ENCODE measurements around the gene SELENOO.

DNA sequence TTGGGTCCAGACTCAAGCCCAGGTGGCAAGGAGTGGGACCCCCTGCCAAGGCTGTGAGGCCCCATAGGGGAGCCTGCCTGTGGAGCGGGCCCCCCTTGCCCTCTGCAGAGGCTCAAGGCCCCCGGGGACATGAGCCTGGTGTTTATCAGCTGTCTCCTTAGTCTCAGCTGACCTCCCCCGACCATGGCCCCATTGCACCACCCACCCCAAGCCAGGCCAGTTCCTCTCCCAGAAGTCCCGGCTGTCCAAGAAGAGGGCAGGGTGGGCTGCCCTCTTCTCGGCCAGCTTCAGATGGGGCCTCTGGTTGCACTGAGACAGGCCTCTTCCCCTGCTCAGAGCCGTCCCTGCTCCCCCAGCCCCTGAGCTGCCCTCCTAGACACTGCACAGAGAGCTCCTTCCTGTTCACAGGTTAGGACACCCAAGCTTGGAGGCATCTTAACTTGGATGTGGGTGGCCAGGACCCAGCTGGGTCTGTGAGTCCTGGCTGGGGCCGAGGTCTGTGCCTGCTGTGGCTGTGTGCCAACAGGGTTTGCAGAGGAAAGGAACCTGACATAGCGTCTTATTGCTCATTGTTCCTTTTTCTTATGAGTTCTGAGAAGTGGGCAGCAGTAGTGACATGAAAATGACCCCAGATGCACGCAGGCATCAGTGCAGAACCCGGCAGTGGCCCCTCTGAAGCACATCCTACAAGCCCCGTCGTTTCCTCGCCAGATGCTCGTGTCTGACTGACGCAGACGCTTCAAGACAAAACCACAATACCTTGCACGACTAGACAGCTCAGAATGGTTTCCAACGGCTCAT, 9.7 kb upstream of the SELENOO start:
- TF ChIP-seq, protein P1, sequence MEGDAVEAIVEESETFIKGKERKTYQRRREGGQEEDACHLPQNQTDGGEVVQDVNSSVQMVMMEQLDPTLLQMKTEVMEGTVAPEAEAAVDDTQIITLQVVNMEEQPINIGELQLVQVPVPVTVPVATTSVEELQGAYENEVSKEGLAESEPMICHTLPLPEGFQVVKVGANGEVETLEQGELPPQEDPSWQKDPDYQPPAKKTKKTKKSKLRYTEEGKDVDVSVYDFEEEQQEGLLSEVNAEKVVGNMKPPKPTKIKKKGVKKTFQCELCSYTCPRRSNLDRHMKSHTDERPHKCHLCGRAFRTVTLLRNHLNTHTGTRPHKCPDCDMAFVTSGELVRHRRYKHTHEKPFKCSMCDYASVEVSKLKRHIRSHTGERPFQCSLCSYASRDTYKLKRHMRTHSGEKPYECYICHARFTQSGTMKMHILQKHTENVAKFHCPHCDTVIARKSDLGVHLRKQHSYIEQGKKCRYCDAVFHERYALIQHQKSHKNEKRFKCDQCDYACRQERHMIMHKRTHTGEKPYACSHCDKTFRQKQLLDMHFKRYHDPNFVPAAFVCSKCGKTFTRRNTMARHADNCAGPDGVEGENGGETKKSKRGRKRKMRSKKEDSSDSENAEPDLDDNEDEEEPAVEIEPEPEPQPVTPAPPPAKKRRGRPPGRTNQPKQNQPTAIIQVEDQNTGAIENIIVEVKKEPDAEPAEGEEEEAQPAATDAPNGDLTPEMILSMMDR (IDR thresholded peaks at IDR 0.05): no peak
- TF ChIP-seq POLR2A (IDR thresholded peaks at IDR 0.05): no peak
